Ureter (tissue), 1 donor: ENCODE data around the gene TAF1B. TPM values are rescaled to one million over a fixed set of nuclear protein-coding genes. Genes with fewer than 3 reads are reported as not detected.

Source experiments
- total RNA-seq: library from RNA; stranded (reverse); gene quantifications from one replicate; pipeline ENCODE4 v1.2.4, GENCODE V29; 2023
- donor health status: DM: yes; HTN: yes; CAD: no.

Gene TAF1B
- total RNA-seq, 1 donor from 2014 or later, result 41.1 TPM

Other genes with a start within 250 kb of the TAF1B start
- 225 TPM for gene YWHAQ, start 212.5 kb upstream of the TAF1B start, total RNA-seq
- 61.6 TPM for gene GRHL1, start 108.2 kb downstream of the TAF1B start, total RNA-seq
- 18.8 TPM for gene KLF11, start 200.1 kb downstream of the TAF1B start, total RNA-seq
- gene CYS1, start 236.9 kb downstream of the TAF1B start, total RNA-seq, result 4.0 TPM